MCF 10A (cell line): ENCODE measurements around the gene KDM4C. TPM values are rescaled to one million over a fixed set of nuclear protein-coding genes. Genes with fewer than 3 reads are reported as not detected.
"Not testable (repeated sequence)": the region's sequence is repeated elsewhere in the genome, so short reads cannot be mapped to it uniquely, and the experiment has no call there.

ENCODE experiments used
- BruUV-seq: library from RNA; stranded (reverse); fragments of 400-500 nt; replicated peaks from 2 replicates; lab custom pipeline; 2021; lab: Mats Ljungman, UMichigan
- CTCF ChIA-PET: fragments of 300-600 bp; sonication (Branson Sonifier 250); formaldehyde crosslinking; extraction: SDS; loops from one replicate; lab custom pipeline; 2021; ENCODE audit warnings: antibody characterized with exemption, inconsistent platforms; lab: Yijun Ruan, JAX
- POLR2A ChIA-PET: fragments of 300-600, 350-650 bp; sonication (Branson Sonifier 250); formaldehyde crosslinking; extraction: SDS; loops from one replicate; lab custom pipeline; 2020; ENCODE audit warnings: antibody characterized with exemption, inconsistent platforms; lab: Yijun Ruan, JAX
- DNase-seq: peaks from one replicate; pipeline ENCODE4 v3.0.0-alpha.2; 2018; ENCODE audit not compliant: unreplicated experiment
- H3K27ac Mint-ChIP-seq: one replicate; pipeline ENCODE4 v1.8.0; 2022; ENCODE audit warnings: mild to moderate bottlenecking, low read depth, mixed read lengths; ENCODE audit not compliant: unreplicated experiment
- H3K27me3 Mint-ChIP-seq: one replicate; pipeline ENCODE4 v1.8.0; 2022; ENCODE audit warnings: mixed read lengths; ENCODE audit not compliant: insufficient read depth, unreplicated experiment
- H3K36me3 Mint-ChIP-seq: one replicate; pipeline ENCODE4 v1.8.0; 2022; ENCODE audit warnings: mild to moderate bottlenecking, moderate library complexity, mixed read lengths; ENCODE audit not compliant: insufficient read depth, unreplicated experiment
- H3K4me1 Mint-ChIP-seq: one replicate; pipeline ENCODE4 v1.8.0; 2022; ENCODE audit warnings: mixed read lengths; ENCODE audit not compliant: insufficient read depth, unreplicated experiment
- H3K4me3 Mint-ChIP-seq: one replicate; pipeline ENCODE4 v1.8.0; 2022; ENCODE audit warnings: mild to moderate bottlenecking, moderate library complexity, mixed read lengths; ENCODE audit not compliant: unreplicated experiment
- H3K9me3 Mint-ChIP-seq: one replicate; pipeline ENCODE4 v1.8.0; 2022; ENCODE audit warnings: mixed read lengths; ENCODE audit not compliant: unreplicated experiment
- CTCF ChIP-seq: fragments of 200-600 bp; IDR thresholded peaks from one replicate; pipeline ENCODE4 v1.8.0; 2022; ENCODE audit warnings: antibody characterized with exemption, mild to moderate bottlenecking; ENCODE audit not compliant: unreplicated experiment
- intact Hi-C: fragments of 100-400 bp; cut with micrococcal nuclease; formaldehyde crosslinking; loops from 2 replicates; pipeline ENCODE4 v1.14.1; 2022
- total RNA-seq: library from RNA; stranded (reverse); gene quantifications from 2 replicates; pipeline ENCODE4 v1.2.3, GENCODE V29; 2022

KDM4C gene
- total RNA-seq, 1 experiment from 2014 or later: 29.5 TPM

DNA sequence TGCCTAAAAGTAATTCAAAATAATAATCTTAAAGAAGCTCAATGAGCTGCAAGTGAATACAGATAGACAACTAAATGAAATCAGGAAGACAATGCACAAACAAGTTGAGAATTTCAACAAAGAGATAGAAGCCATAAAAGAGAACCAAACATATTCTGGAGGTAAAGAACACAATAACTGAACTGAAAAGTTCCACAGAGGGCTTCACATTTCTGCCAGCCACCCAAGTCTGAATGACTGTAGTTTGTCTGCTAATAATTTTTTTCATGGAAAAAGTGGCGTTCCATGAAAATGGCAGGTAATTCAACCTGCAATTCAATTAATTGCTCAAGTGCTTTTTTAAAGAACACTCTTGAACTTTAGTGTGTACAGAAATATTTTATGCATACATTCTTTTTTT, 251.3 kb downstream of the KDM4C start:
- POLR2A ChIA-PET: interaction anchor here (0.8 kb wide), 1 partner anchor 47 kb away, joined by 3 read pairs; no protein-coding TSS in a partner anchor
- H3K9me3 Mint-ChIP-seq: no peaks in the 10 kb centered on the region
- no peak overlapping the region for H3K4me3 Mint-ChIP-seq
- H3K36me3 Mint-ChIP-seq: peaks cover 36% of the 10 kb centered on the region
- H3K27me3 Mint-ChIP-seq: no peaks in the 10 kb centered on the region
- no peaks in the 10 kb centered on the region for H3K4me1 Mint-ChIP-seq
- no peak for DNase-seq
- CTCF ChIA-PET: no interaction called here
- intact Hi-C loops: no loop called here
- no peak overlapping the region for H3K27ac Mint-ChIP-seq
- no TSS peak for BruUV-seq
- no peak for TF ChIP-seq CTCF

GRCh38 chr9:7011395-7012067, 253.8 kb downstream of the KDM4C start:
- H3K4me1 Mint-ChIP-seq: no peaks in the 10 kb centered on the region

GRCh38 chr9:7027996-7028395, 270.2 kb downstream of the KDM4C start:
- BruUV-seq: no TSS peak
- H3K27me3 Mint-ChIP-seq: no peaks in the 10 kb centered on the region
- H3K4me1 Mint-ChIP-seq: no peaks in the 10 kb centered on the region
- intact Hi-C loops: no loop called here
- no peak for DNase-seq
- ChIA-PET CTCF (interaction anchor here (0.6 to 1.2 kb wide), 2 partner anchors 25 to 123 kb away, joined by 3 read pairs; no protein-coding TSS in a partner anchor), POLR2A (no interaction called here)
- peaks cover 15% of the 10 kb centered on the region for H3K36me3 Mint-ChIP-seq
- TF ChIP-seq CTCF: no peak
- no peak overlapping the region for H3K4me3 Mint-ChIP-seq
- H3K27ac Mint-ChIP-seq: no peak overlapping the region
- H3K9me3 Mint-ChIP-seq: no peaks in the 10 kb centered on the region

More at GRCh38 chr9:7011395-7012067, 253.8 kb downstream of the KDM4C start:
- intact Hi-C loops: no loop called here
- Mint-ChIP-seq H3K9me3 (no peaks in the 10 kb centered on the region), H3K36me3 (peaks cover 45% of the 10 kb centered on the region), H3K27me3 (no peaks in the 10 kb centered on the region), H3K4me3 (no peak overlapping the region), H3K27ac (no peak overlapping the region)
- no TSS peak for BruUV-seq
- TF ChIP-seq CTCF: no peak
- CTCF ChIA-PET: no interaction called here
- no peak for DNase-seq
- POLR2A ChIA-PET: interaction anchor here (0.6 kb wide), 2 partner anchors 26 to 95 kb away, joined by 3 read pairs; no protein-coding TSS in a partner anchor

DNA sequence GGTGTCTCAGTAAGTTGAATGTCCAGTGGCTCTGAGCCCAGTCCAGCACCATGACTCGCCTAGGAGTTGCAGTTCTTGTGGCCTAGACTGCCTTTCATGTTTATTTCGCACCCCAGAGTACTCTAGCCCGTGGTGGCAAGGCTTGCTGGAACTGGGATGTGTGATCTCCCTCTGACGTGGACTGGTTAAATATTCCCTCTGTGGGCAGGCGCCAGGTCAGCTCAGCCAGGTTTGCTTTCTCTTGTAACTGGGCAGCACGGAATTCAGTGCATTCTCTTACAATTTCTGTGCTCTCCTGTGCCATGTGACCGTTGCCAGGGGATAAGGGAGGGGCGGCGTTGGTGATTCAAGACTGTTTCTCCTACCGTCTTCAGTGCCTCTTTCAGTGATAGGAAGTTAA, 270.8 kb downstream of the KDM4C start:
- no peak overlapping the region for H3K4me3 Mint-ChIP-seq
- TF ChIP-seq CTCF: no peak
- no peak overlapping the region for H3K27ac Mint-ChIP-seq
- H3K4me1 Mint-ChIP-seq: no peaks in the 10 kb centered on the region
- BruUV-seq: no TSS peak
- peaks cover 18% of the 10 kb centered on the region for H3K36me3 Mint-ChIP-seq
- ChIA-PET CTCF (interaction anchor here (0.6 to 1.2 kb wide), 2 partner anchors 24 to 124 kb away, joined by 3 read pairs; no protein-coding TSS in a partner anchor), POLR2A (no interaction called here)
- intact Hi-C loops: no loop called here
- H3K27me3 Mint-ChIP-seq: no peaks in the 10 kb centered on the region
- no peak for DNase-seq
- H3K9me3 Mint-ChIP-seq: no peaks in the 10 kb centered on the region

GRCh38 chr9:7030943-7031342, 273.2 kb downstream of the KDM4C start:
- CTCF ChIA-PET: interaction anchor here (0.7 to 1.9 kb wide), 2 partner anchors 22 to 99 kb away, joined by 4 to 7 read pairs; no protein-coding TSS in a partner anchor
- BruUV-seq, H3K27ac Mint-ChIP-seq, intact Hi-C loops, H3K4me1 Mint-ChIP-seq, H3K4me3 Mint-ChIP-seq, H3K27me3 Mint-ChIP-seq, DNase-seq, POLR2A ChIA-PET, H3K9me3 Mint-ChIP-seq: not testable (repeated sequence)
- H3K36me3 Mint-ChIP-seq: peaks cover 27% of the 10 kb centered on the region
